LNCAP (cell line): ENCODE results near the gene TRAM2.
A peak's percentile ranks its signal among the peaks of the same experiment; 100 is the strongest.

Experiments
- CTCF ChIP-seq: fragments of 450-650 bp; IDR thresholded peaks from 2 replicates; pipeline ENCODE4 v1.5.1; 2017; ENCODE audit warnings: mild to moderate bottlenecking

TRAM2 gene

DNA sequence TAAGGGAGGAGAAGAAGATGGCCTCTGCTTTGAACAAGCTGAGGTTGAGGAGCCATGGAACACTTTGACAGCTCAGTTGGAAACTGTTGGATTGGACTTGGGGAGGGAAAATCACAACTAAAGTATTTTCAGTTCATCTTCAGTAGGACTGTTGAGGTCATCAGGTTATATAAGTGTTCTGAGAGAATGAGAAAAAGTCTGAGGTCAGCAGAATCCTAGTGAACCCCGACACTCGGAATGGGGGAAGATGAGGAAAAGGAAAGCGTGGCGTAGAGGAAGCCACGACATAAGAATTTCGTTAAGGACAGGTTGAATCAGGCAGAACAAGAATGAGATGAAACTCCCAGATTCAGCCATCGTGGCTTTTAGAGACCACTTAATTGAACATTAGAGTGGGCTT, 4.0 kb upstream of the TRAM2 start:
- TF ChIP-seq CTCF = no peak

DNA sequence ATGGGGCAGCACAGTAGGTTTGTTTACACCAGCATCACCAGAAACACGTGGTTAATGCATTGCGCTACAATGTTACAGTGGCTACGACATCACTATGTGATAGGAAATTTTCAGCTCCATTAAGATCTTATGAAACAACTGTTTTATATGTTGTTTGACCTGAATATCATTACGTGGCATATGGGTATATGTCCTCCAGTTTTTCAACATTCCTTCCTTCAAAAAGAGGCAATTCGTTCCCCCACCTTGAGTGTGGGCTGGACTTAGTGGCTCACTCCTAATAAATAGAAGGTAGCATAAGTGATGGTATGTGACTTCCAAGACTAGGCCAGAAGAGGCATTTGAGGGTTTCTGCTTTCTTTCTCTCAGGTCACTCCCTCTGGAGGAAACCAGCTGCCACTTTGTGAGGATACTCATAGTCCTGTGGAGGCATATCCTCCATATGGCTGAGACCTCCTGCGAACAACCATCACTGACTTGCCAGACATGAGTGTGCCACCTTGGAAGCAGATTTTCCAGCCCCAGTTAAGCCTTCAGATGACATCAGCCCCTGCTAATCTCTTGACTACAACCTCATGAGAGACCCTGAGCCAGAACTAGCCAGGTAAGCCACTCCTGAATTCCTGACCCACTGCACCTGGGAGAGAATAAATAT, 2.3 kb upstream of the TRAM2 start:
- no peak for TF ChIP-seq CTCF

- no peak for TF ChIP-seq CTCF
Observed at GRCh38 chr6:52577778-52578463, 1.1 kb upstream of the TRAM2 start.

- peak; percentile 47 for TF ChIP-seq CTCF
Observed at GRCh38 chr6:52576392-52577021, 353 bp downstream of the TRAM2 start.

DNA sequence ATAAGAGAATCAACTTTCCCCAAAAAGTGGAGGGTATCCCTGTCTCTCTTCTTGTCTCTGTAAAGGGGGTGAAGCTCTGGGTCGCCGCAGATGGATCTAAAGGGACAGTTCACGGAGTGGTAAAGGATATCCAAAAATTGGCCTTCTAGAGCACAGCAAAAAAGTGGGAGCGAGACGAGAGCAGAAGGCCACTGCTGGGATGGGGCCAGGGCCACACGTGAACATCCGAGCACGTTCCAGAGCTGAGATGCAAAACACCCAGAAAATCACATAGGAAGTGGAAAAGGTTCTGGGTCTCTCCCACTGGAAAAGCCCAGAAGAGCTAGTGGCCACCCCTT, 837 bp downstream of the TRAM2 start:
- no peak for TF ChIP-seq CTCF

GRCh38 chr6:52575502-52575892, 1.4 kb downstream of the TRAM2 start:
- TF ChIP-seq CTCF = no peak

DNA sequence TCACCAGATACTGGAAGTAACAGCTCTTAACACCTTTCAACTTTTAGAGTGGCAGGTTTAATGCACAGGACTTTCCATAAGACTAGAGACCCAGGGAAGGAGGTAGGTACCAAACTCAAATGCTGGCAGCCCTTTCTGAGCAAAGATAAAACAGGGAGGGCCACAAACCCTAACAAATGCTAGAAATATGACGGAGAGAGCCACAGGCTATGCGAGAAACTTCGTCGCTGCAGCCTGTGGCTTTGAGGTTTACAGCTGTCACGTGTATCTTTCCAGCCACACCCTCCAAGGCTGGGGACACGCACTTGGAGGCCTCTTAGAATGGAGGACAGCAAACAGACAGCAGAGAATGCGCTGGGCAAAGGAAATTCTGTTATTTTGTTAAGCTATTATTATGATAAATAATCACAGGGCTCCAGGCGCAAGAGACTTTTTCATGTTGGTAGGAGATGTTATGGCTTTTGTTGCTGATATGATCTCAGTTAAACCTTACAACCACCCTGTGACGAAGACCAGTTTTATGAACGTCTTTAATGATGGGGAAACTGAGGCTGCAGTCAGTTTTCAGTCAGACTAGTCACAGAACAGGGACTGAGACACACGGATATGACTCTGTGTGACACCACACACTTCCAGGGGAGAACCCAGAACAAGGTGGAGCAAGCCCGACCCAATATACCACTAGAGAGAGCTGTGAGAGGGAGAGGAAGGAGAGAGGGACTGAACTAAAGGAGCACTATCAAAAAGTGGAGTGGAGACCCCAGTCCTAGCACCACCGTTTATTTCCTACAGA, 2.0 kb downstream of the TRAM2 start:
- no peak for TF ChIP-seq CTCF
